Measurements from ENCODE around the gene ZMYND15.

GRCh38 chr17:4766723-4767122 is 27.1 kb downstream of the ZMYND15 start:
- no peak for TF ChIP-seq CTCF (IDR thresholded peaks at IDR 0.05)
- no peak for TF ChIP-seq POLR2A (IDR thresholded peaks at IDR 0.05)
